GM21390 (cell line): ENCODE data around the gene CAMK1.
"Not testable (repeated sequence)": the region's sequence is repeated elsewhere in the genome, so short reads cannot be mapped to it uniquely, and the experiment has no call there.

Experiments
- ATAC-seq: cut with Tn5 transposase; IDR thresholded peaks from one replicate; pipeline ENCODE4 v1.9.1; 2021; ENCODE audit not compliant: unreplicated experiment

The CAMK1 gene

GRCh38 chr3:9776896-9777693, 7.3 kb upstream of the CAMK1 start:
- no peak for ATAC-seq

GRCh38 chr3:9771007-9771406, 1.3 kb upstream of the CAMK1 start:
- not testable (repeated sequence) for ATAC-seq

- ATAC-seq: no peak
Measured at GRCh38 chr3:9770276-9770812, 597 bp upstream of the CAMK1 start.

DNA sequence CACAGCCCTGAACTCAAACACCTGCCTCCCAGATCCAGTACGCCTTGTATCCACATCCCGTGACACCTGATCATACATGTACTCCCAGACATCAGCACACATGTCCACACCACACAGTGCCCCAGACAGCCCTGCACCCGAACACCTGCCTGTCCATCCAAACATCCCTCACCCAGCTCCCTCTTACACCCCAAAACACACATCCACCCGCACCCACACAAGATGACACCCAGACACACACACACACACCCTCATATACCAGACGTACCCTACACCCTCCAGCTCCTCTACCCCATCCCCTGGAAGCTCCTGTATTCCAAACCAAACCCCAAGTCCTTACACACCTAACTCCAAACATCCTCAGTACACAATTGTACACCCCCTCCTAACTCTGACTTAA, 735 bp downstream of the CAMK1 start:
- ATAC-seq: no peak

DNA sequence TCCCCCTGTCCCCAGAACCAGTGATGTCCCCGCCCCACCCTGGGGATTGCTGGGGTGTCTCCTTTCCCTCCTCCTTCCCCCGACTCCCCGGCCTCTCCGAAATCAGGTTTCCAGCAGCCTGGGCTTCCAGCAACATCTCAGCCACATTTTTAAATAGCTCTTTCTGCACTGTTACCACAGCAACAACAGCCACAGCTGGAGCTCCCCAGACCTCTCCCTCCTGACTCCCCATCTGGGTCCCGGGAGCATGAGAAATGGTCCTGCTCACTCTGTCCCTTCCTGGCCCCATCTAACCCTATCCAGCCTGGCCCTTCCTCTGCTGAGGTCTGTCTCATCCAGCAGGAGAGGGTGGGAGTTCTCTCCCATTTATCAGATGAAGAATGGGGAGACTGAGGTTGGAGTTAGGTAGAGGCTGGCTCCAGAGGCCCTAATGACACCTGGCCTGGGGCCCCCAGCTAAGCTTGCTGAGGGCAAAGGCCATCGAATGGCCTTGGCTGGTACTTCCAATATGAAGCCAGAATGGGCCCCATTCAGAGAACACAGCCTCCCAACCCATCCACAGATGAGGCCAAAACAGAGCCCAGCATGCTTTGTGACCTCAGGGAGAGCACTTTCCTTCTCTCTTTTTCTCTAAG, 1.5 kb downstream of the CAMK1 start:
- ATAC-seq: no peak

DNA sequence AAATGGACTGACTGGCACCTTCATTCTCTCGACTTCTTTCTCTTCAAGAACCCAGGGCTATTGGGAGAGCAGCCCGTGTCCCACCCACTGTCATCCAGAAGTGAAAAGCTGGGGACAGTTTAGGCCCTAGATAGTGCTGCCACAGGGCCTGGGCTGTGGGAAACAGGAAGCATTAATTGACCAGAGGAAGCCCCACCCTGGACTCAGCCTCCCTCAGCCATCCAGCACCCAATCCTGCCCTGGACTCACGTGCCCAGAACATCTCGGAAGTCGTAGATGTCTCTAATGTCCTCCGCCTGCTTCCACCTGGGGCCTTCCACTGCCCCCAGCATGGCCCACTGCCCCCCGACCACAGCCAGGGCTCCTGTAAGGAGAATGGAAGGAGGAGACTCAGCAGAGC, 2.3 kb downstream of the CAMK1 start:
- ATAC-seq: no peak

- no peak for ATAC-seq
Measured at GRCh38 chr3:9765865-9766264, 3.9 kb downstream of the CAMK1 start.

- ATAC-seq: no peak
Measured at GRCh38 chr3:9762871-9763270, 6.9 kb downstream of the CAMK1 start.

- ATAC-seq: no peak
Measured at GRCh38 chr3:9761919-9762318, 7.8 kb downstream of the CAMK1 start.

DNA sequence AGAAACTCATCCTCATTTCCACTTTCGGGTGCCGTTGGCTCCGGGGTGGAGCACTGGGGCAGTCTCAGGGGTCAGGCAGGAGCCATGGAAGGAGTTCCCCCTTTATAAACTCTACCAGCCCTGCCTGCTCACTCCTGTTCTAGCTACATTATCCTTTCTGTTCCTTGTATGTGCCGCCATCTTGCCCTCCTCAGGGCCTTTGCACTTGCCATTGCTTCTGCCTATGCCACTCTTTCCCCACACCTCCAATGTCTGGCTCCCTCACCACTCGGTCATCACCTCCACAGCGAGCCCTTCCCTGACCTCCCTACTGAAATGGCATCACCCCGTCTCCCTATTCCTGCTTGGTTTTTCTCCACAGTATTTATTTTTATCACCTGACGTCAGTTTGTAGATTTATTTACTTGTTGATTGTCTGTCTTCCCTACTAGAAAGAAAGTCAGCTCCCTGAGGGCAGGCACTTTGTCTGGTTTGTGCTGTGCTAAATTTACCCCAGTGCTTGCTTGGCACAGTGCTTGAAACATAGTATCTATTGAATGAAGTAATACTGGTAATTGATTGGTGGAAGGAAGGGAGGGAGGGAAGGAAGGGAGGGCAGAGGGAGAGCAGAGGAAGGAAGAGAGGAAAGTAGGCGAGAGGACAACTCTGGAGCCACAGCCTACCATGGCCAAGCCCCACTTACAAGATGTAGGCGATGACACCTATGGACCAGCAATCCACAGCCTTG, 8.8 kb downstream of the CAMK1 start:
- ATAC-seq: no peak

DNA sequence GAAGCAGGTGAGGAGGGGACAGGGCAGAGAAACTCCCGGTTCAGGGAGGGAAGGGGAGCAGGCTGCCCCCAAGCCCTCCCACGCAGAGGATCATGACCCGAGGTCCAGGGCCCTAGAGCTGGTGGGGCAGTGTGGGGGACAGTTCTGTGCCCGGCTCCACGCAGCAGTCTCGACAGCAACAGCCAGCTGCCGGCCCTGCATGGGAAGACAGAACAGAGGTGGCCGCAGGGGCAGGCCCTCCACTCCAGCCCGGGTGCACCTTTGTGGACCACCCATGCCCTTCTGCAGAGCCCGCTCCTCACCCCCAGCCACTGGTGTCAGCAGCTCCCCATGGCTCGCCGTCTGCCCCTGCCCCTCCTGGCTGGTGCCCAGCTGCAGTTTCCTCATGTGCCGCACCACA, 12.3 kb downstream of the CAMK1 start:
- no peak for ATAC-seq

DNA sequence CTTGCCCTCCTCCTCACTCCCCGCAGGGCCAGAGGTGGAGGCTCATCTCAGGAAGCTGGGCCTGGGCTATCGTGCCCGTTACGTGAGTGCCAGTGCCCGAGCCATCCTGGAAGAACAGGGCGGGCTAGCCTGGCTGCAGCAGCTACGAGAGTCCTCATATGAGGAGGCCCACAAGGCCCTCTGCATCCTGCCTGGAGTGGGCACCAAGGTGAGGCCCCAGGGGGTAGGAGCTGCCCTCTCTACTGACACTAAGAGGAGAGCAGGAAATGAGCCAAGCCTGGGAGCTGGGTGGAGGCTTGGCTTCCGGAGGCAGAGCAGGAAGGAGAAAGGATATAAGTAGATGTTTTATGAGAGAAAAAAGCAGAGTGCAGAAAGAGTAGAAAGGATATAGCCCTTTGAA, 15.1 kb downstream of the CAMK1 start:
- ATAC-seq: no peak

DNA sequence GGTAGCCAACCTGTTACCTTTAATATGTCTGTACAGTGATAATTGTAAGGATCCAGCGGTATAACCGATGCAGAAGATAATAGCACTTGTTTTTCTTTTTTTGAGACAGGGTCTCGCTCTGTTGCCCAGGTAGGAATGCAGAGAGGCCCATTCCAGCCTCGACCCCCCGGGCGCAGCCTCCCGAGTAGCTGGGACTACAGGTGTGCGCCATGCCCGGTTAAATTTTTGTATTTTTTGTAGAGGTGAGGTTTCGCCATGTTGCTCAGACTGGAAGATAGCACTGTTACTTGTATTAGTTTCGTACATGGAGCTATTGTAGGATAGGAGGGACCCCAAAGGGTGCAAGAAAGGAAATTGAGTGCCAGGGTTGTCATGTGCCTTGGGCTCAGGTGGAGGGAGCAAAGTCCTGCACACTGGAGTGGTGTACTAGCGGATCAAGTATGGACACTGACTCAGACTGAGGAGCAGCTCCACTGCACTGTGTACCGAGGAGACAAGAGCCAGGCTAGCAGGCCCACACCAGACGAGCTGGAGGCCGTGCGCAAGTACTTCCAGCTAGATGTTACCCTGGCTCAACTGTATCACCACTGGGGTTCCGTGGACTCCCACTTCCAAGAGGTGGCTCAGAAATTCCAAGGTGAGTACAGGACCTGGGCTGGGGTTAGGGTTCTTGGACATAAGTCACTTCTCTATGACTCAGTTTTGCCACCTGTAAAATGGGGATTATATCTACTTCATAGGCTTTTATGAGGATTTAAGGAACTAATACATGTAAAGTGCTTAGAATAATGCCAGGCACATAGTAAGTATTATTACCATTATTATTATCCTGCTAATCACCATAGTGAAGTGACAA, 19.0 kb downstream of the CAMK1 start:
- ATAC-seq: no peak

DNA sequence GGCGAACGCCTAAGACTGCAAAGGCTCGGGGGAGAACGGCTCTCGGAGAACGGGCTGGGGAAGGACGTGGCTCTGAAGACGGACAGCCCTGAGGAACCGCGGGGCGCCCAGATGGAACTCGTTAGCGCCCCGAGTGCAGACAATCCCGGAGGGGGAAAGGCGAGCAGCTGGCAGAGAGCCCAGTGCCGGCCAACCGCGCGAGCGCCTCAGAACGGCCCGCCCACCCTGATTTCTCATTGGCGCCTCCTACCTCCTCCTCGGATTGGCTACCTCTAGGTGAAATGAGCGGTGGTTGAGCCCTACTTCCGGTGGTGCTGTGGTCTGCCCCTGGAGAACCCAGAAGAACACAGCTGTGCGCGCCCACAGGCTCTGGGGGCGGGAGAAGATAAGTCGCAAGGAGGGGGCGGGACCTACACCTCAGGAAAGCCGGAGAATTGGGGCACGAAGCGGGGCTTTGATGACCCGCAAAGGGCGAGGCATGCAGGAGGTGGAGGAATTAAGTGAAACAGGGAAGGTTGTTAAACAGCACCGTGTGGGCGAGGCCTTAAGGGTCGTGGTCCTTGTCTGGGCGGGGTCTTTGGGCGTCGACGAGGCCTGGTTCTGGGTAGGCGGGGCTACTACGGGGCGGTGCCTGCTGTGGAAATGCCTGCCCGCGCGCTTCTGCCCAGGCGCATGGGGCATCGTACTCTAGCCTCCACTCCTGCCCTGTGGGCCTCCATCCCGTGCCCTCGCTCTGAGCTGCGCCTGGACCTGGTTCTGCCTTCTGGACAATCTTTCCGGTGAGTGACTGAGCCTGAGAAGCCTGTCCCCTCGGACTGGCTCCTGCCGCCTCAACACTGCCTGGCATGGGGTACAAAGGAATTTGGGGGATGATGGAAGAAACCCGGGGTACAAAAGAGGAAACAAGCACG, 19.8 kb downstream of the CAMK1 start, which contains the start of gene OGG1:
Gene OGG1, plus strand, starts transcription at position 308 of the 911 bp plus-strand sequence. Its CDS starts 335 bp downstream, at position 643.
- peak; percentile 93 for ATAC-seq

DNA sequence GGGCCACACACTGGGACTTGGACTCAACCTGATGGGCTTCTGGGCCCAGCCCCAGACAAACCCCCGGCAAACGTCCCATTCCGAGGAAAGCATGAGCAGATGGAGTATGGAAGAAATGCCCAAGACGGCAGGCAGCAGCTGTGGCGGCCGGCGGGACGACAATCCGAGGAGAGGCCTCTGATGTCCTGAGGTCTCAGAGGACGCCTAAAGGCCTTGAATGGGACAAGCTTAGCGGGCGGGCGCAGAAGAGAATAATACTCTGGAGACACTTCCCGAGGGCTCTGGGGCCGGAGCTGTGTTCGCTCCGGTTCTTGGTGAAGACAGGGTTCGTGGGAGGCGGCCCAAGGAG, 20.5 kb downstream of the CAMK1 start:
- ATAC-seq: no peak

- ATAC-seq: no peak
Measured at GRCh38 chr3:9748031-9748430, 21.7 kb downstream of the CAMK1 start.

GRCh38 chr3:9747267-9747666, 22.5 kb downstream of the CAMK1 start:
- ATAC-seq: no peak

DNA sequence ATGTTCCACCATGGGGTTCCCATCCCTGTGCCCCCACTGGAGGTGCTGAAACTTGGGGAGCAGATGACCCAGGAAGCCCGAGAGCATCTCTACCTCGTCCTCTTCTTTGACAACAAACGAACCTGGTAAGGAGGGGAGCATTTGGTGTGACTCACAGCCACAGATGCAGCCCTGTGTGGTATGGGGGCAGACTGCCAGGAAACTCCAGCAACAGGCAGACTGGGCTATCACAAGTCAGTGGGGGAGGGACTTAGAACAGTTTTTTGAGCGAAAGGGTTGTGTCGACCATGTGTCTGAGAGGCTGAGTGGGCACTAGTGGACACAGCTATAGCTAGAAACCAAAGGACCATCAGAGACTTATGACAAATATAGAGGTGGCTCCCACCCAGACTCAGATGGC, 23.4 kb downstream of the CAMK1 start:
- no peak for ATAC-seq

- no peak for ATAC-seq
Measured at GRCh38 chr3:9745521-9745920, 24.2 kb downstream of the CAMK1 start.

- no peak for ATAC-seq
Measured at GRCh38 chr3:9744162-9744561, 25.6 kb downstream of the CAMK1 start.
